Activated CD4-positive, alpha-beta T cell treated with anti-CD3 and anti-CD28 coated beads for 24 hours (primary cell): ENCODE data around the gene MYZAP.
A peak's percentile ranks its signal among the peaks of the same experiment; 100 is the strongest.

Experiments
- DNase-seq, 2 donors: peaks; one replicate each; pipeline ENCODE4 v3.0.0-alpha.2; 2020; ENCODE audit warnings: low read depth in 2 of 2

The MYZAP gene

GRCh38 chr15:57591822-57592367, at the start of gene MYZAP:
MYZAP (plus strand) TSS chr15:57591904; CDS start chr15:57592035, 131 bp downstream.
- DNase-seq = peak; percentile 17 to 27

GRCh38 chr15:57542505-57542817, 49.2 kb upstream of the MYZAP start:
- no peak for DNase-seq

DNA sequence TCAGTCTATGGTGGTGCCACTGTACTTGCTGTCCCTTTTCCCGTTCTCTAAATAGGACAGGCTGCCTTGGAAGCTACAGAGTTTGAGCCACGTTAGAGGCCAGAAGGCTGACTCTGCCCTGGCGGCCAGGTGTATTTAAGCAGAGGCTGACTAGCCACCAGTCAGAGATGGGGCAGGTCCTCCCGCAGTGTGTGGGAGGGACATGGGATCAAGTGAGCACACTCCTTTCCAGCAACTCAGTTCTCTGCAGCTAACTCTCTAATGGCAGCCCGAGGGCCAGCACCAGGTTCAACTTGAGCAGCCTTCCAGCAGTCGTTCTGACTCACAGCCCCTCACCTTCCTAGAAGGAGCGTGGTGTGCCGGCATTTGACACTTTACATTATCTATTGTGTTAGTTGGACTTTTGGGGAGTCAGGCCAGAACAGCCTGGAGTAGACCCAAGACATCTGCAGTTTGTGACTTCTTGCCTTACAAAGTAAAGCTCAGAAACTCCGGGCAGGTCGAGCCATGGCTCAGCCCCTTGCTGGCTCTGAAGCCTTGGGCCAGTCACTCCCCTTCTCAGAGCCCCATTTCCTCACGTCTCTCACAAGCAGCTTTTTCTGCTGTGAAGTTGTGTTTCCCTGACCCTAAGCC, 46.7 kb upstream of the MYZAP start:
- DNase-seq = no peak

GRCh38 chr15:57545995-57546394, 45.7 kb upstream of the MYZAP start:
- DNase-seq = no peak

DNA sequence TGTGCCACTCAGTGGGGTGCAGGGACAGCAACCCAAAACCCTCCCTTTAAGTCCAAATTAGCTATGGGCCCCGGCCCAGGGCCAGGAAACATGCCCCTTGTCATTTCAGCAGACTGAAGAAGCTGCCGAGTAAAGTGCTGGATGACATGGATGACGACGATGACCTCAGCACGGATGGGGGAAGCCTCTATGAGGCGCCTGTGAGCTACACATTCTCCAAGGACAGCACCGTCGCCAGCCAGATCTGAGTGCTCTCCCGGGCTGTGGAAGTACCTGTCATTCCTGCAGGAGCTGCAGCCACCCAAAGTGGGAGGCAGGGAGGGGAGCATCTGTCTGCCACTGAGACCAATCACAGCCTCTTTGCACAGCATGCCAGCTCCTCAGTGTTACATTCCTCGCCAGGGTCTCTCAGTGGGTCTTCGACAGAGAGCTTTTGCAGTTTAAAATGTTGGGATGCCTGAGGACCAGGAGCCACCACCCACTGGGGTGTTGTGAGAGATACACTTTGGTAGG, 44.4 kb upstream of the MYZAP start:
- DNase-seq = no peak

DNA sequence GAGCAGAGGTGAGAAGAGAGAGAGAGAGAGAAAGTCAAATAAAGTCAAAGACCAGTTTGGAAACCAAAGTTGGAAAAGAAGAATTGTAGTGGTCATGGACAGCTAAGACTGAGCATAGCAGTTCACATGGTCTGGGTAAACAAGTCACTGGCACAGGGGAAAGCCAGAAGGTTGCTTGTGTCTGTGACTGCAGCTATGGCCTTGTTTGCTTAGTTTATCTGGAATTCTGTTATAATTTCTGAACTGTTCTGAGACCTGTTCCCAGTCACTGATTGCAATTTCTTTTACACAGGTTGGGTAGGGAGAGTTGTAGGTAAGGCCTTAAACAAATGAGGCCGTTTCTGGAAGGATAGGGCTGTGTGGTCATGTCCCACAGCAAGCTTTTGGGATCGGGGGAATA, 43.4 kb upstream of the MYZAP start:
- DNase-seq = no peak

GRCh38 chr15:57548835-57549234, 42.9 kb upstream of the MYZAP start:
- no peak for DNase-seq

DNA sequence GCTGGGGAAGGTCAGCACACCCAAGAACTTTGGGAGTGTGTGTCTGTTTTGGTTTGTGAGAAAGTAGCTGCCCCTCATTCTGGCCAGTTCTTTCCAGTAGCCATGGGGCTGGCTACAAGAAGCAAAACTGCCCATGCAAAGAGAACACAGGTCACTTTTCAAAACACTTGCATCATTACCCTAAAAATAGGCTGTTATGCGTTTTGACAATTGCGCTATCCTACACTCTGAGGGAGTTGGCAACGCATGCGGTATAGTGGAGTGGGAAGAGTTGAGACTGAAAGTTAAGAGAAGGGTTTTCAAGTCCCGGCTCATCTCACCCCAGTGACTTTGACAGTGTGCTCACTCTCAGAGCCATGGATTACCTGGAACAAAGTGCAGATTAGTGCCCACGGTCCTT, 41.8 kb upstream of the MYZAP start:
- DNase-seq = no peak

- no peak for DNase-seq
Observed at GRCh38 chr15:57550640-57551039, 41.1 kb upstream of the MYZAP start.

DNA sequence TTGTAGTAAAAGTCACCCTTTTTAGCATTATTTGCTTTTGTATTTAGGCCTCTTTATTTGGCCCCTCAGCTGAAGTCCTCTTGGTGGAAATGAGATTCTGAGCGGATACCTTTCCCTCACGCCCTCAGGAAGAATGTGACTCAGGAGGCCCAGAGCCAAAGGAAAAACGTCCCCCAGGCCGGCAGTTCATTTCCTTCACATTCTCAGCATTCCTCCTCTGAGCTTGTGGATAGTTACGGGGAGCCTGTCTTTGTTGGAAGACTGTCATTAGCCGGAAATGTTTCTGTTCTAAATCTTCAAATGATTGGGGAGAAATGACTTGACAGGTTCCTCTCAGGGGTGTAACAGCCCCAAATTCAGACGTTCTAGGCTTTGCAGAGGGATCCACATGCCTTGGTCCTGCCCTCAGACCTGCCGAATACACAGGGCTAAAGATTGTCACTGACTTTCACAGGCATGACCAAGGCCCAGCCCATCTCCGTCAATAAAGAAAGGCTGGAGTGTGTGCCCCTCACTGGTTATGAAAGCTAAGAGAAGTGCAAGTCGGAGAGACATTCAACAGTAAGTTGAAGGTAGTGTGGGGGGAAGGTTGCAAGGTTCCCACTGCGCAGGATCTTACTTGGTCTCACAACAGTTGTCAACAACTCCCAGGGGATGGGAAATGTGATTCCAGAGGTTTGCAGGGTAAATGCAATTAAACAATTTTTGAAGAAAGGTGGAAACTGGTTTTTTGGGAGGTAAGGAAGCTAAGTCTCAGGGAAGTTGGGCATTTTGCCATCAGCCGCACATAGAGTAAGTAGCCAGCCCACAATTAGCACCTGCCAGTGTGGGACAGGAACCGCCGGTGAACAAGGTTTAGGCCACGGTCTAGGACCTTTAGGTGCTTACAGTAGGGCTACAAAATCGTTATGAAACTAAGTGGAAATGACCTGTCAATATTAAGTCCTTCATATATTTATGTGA, 39.7 kb upstream of the MYZAP start:
- no peak for DNase-seq

GRCh38 chr15:57552678-57553334, 38.9 kb upstream of the MYZAP start:
- DNase-seq = no peak

GRCh38 chr15:57553526-57553925, 38.2 kb upstream of the MYZAP start:
- DNase-seq = no peak

DNA sequence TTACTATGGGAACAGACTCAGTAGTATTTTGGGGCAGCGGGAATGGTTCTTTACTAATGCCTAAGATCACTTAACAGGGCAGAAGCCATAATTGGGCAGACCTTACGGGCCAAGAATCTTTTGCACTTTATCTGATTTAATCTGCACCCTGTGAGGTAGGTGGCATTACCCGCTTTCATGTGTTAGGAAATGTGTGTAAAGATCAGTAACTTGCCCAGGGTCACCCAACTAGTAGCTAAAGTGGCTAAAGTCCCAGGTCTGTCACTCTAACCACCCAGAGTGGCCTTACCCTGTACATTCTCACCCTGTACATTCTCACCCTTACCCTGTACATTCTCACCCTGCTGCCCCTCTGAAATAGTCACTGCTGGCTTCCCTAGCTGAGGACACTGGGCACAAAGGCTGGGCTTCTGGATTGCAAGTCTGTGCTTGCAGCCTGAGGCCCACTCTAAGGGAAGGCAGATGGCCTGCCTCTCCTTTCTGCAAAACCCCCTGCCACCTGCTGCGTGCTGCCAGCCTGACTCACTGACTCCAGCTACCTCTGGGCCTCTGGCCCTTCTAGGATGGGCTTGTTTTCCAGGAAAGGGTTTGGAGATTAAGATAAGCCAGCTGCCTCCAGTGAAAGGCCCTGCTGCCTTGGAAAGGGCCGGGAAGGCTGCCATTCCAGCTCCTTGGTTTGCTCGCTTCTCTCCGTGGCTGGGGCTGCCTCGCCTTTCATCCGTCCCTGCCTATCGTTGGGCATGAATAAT, 37.5 kb upstream of the MYZAP start:
- no peak for DNase-seq

GRCh38 chr15:57554812-57555179, 36.9 kb upstream of the MYZAP start:
- DNase-seq = no peak

DNA sequence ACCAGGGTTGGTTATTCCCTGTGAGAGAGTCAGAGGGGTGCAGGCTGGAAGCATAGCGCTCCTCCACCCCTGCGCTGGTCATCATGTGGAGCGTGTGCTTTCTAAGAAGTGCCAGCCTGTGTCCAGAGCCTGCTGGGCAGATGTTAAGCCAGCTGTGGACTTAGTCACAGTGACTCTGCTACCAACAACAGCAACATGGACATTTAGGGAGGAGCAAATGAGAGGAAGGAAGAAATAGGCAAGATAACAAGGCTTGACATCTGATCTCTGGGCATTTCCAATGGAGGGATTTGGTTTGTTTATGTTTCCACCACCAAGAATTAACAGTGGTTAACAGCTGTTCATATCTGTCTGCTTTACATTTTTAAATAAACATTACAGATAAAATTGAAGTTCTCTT, 36.4 kb upstream of the MYZAP start:
- no peak for DNase-seq

GRCh38 chr15:57556040-57556439, 35.7 kb upstream of the MYZAP start:
- DNase-seq = no peak

DNA sequence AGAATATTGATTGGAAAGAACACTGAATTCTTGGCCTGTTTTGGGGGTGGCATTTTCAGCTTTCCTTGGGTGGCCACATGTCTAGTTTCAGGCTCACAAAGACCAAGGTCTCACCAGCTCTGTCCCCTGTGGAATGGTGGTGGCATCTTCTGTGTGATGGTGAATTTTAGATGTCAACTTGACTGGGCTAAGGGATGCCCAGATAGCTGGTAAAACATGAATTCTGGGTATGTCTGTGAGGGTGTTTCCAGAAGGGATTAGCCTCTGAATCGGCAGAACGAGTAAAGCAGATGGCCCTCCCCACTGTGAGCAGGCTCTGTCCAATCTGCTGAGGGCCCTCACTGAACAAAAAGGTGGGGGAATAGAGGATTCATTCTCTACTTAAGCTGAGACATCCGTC, 34.4 kb upstream of the MYZAP start:
- no peak for DNase-seq

DNA sequence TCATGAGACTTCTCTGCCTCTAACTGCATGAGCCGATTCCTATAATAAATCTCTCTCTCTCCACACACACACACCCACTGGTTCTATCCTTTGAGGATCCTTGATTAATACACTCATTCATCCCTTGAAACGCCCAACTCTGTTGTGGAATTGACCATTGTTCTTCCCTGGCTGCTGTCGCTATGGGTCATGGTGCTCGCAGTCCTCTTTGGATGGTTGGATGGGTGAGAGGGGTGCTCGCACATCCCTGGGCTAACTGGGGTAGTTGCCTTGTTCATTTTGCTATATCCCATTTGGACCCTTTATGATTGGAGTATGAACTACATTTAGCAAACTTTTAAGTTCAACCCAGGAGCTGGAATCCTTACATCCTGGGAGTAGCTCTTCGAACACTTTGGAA, 33.9 kb upstream of the MYZAP start:
- no peak for DNase-seq

DNA sequence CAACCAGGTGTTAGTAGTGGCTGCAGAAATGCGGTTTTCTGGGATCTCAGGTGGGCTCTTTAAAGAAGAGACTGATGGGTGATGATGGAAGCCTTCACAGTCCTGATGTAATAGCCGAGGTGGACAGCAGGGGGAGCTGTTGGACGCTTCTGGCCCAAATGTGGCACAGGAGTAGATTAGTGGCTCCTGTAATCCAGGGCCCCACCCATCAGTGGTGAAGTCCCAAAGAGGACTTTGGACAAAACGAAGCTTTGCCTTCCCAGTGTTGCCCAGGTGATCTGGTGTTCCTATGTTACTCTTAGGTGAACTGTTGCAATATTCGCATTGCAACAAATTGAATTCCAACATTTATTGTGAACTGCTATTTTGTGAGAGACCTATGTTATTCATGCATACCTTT, 31.8 kb upstream of the MYZAP start:
- DNase-seq = peak; percentile 59 to 73

DNA sequence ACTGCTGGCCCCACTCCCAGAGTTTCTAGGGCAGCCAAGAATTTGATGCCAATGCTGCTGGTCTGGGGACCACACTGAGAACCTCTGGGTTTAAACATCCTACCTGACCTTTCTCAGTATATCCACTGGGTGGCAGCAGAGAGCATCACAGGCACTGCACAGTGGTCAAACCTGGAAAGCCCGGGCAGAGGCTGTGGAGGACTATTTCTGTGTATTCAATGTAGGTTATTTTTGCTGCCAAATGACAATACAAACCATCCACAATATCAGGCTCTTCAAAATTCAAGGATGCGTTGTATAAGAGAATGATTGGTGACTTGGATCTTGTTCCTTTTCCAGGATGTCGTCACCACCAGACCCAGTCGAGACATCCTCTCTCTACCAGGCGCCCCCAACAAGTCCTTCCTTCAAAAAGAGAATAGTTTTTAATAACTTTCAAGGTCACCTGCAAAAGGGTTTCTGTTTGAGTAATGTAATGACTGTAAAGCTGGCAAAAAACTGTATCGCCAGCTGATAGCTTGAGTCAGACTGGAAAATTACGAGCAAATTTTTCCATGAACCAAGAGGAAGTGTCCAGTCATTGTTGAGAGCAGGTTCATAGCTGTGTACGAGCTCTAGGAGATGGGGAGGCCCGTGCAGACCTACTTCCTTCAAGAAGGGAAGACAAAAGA, 30.5 kb upstream of the MYZAP start:
- peak; percentile 33 to 54 for DNase-seq

DNA sequence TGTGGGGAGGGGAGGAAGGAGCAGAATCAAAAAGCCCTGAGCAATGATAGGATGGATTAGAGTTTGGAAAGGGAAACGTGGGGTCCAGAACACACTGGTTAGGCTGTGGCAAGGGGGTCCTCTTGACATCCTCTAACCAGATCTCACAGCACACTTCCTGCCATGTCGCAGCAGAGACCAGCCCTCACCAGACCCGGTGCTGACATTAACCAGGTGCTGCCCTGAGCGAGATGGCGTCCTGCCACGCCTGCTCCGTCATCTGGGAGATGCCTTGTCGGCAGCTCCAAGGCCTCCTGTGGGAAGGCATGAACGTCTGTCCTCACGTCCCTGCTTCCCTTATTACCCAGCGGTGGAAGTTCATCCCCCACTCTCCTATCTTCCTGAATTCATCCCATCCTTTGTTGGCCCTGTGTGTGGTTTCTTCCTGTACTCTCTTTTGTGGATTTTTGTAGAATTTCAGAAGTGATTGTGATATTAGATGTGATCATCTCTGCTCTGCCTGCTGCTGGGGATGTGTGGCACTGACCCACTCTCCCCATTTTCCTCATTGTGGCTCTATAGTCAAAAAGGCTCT, 29.4 kb upstream of the MYZAP start:
- no peak for DNase-seq
